WTC11 (cell line): Measurements from ENCODE around the gene RPS4Y1. TPM values are rescaled to one million over a fixed set of nuclear protein-coding genes. Genes with fewer than 3 reads are reported as not detected.

Experiments used
- ATAC-seq: fragments of 200-7000 bp; cut with Tn5 transposase; 2 replicates; pipeline ENCODE4 v1.10.0; 2021; ENCODE audit warnings: mild to moderate bottlenecking, moderate library complexity
- CTCF ChIA-PET: fragments of 300-600 bp; sonication (Branson Sonifier 250); formaldehyde crosslinking; loops from one replicate; lab custom pipeline; 2021; ENCODE audit warnings: antibody characterized with exemption; lab: Charles Lee
- POLR2A ChIA-PET: fragments of 350-600 bp; sonication (Branson Sonifier 250); formaldehyde crosslinking; loops from one replicate; lab custom pipeline; 2021; ENCODE audit warnings: antibody characterized with exemption; lab: Charles Lee
- DNase-seq: peaks from one replicate; pipeline ENCODE4 v3.0.0; 2021; ENCODE audit warnings: low spot score
- H3K27ac Mint-ChIP-seq: 2 replicates; pipeline ENCODE4 v1.8.0; 2021; ENCODE audit warnings: mixed read lengths
- H3K27me3 Mint-ChIP-seq: 2 replicates; pipeline ENCODE4 v1.8.0; 2021; ENCODE audit warnings: low read depth, mild to moderate bottlenecking, moderate library complexity, mixed read lengths
- H3K36me3 Mint-ChIP-seq: 2 replicates; pipeline ENCODE4 v1.8.0; 2021; ENCODE audit warnings: mixed read lengths
- H3K4me1 Mint-ChIP-seq: 2 replicates; pipeline ENCODE4 v1.8.0; 2022; ENCODE audit warnings: mixed read lengths
- H3K4me3 Mint-ChIP-seq: 2 replicates; pipeline ENCODE4 v1.8.0; 2021; ENCODE audit warnings: mild to moderate bottlenecking, moderate library complexity, mixed read lengths
- H3K9me3 Mint-ChIP-seq: 2 replicates; pipeline ENCODE4 v1.8.0; 2021; ENCODE audit warnings: mixed read lengths
- AR ChIP-seq: fragments of 250-450 bp; sonication (Bioruptor Pico); IDR thresholded peaks from 2 replicates; pipeline ENCODE4 v1.9.0; 2021; ENCODE audit warnings: mild to moderate bottlenecking
- ARID4B ChIP-seq: sonication (generic); formaldehyde crosslinking; IDR thresholded peaks from 2 replicates; pipeline ENCODE4 v1.8.0; 2023; ENCODE audit warnings: missing genetic modification reagents, mild to moderate bottlenecking, borderline replicate concordance
- CREB1 ChIP-seq: sonication (generic); formaldehyde crosslinking; IDR thresholded peaks from 2 replicates; pipeline ENCODE4 v1.8.0; 2023; ENCODE audit warnings: mild to moderate bottlenecking, missing genetic modification reagents
- ETV6 ChIP-seq: sonication (generic); formaldehyde crosslinking; IDR thresholded peaks from 2 replicates; pipeline ENCODE4 v1.8.1; 2022; ENCODE audit warnings: mild to moderate bottlenecking, missing genetic modification reagents
- GRHL2 ChIP-seq: fragments of 250-450 bp; sonication (Bioruptor Pico); IDR thresholded peaks from 2 replicates; pipeline ENCODE4 v1.8.0; 2022; ENCODE audit warnings: mild to moderate bottlenecking, moderate library complexity; ENCODE audit not compliant: insufficient replicate concordance, severe bottlenecking
- GTF2I ChIP-seq: fragments of 250-450 bp; sonication (Bioruptor Pico); conservative IDR thresholded peaks from 2 replicates; pipeline ENCODE4 v1.4.0; 2021; ENCODE audit warnings: mild to moderate bottlenecking
- JUN ChIP-seq: sonication (generic); formaldehyde crosslinking; IDR thresholded peaks from 2 replicates; pipeline ENCODE4 v1.8.0; 2023; ENCODE audit warnings: mild to moderate bottlenecking, missing genetic modification reagents
- NR2C2 ChIP-seq: sonication (generic); formaldehyde crosslinking; IDR thresholded peaks from 2 replicates; pipeline ENCODE4 v1.8.0; 2022; ENCODE audit warnings: mild to moderate bottlenecking, missing genetic modification reagents
- NR3C1 ChIP-seq: sonication (generic); formaldehyde crosslinking; conservative IDR thresholded peaks from 2 replicates; pipeline ENCODE4 v1.8.1; 2023; ENCODE audit warnings: low read depth, mild to moderate bottlenecking, missing genetic modification reagents
- SMAD3 ChIP-seq: sonication (generic); formaldehyde crosslinking; IDR thresholded peaks from 2 replicates; pipeline ENCODE4 v1.8.0; 2022; ENCODE audit warnings: missing genetic modification reagents, mild to moderate bottlenecking, borderline replicate concordance
- SMAD4 ChIP-seq: sonication (generic); formaldehyde crosslinking; IDR thresholded peaks from 2 replicates; pipeline ENCODE4 v1.8.0; 2022; ENCODE audit warnings: mild to moderate bottlenecking, missing genetic modification reagents
- TCF7 ChIP-seq: sonication (generic); formaldehyde crosslinking; IDR thresholded peaks from 2 replicates; pipeline ENCODE4 v1.8.0; 2022; ENCODE audit warnings: mild to moderate bottlenecking, low read depth, missing genetic modification reagents, moderate library complexity
- TP53 ChIP-seq: sonication (generic); formaldehyde crosslinking; IDR thresholded peaks from 2 replicates; pipeline ENCODE4 v1.8.1; 2023; ENCODE audit warnings: mild to moderate bottlenecking, missing genetic modification reagents
- ZMAT4 ChIP-seq: fragments of 250-450 bp; sonication (Bioruptor Pico); IDR thresholded peaks from 2 replicates; pipeline ENCODE4 v1.9.0; 2021; ENCODE audit warnings: mild to moderate bottlenecking
- ZNF317 ChIP-seq: sonication (generic); formaldehyde crosslinking; IDR thresholded peaks from 2 replicates; pipeline ENCODE4 v1.8.1; 2023; ENCODE audit warnings: low read depth, mild to moderate bottlenecking, moderate library complexity, missing genetic modification reagents, borderline replicate concordance
- ZNF416 ChIP-seq: fragments of 250-450 bp; sonication (Bioruptor Pico); IDR thresholded peaks from 2 replicates; pipeline ENCODE4 v1.9.0; 2021; ENCODE audit warnings: mild to moderate bottlenecking, inconsistent platforms
- ZNF532 ChIP-seq: fragments of 250-450 bp; sonication (Bioruptor Pico); IDR thresholded peaks from 2 replicates; pipeline ENCODE4 v1.9.0; 2021; ENCODE audit warnings: mild to moderate bottlenecking, borderline replicate concordance
- total RNA-seq: library from RNA; stranded (reverse); gene quantifications from 3 replicates; pipeline ENCODE4 v1.2.3, GENCODE V29; 2021
- TF ChIP-seq, protein P1 (sequence below): sonication (generic); formaldehyde crosslinking; IDR thresholded peaks from 2 replicates; pipeline ENCODE4 v1.8.0; 2023; ENCODE audit warnings: mild to moderate bottlenecking, missing genetic modification reagents
- TF ChIP-seq, protein P2 (sequence below): sonication (generic); formaldehyde crosslinking; IDR thresholded peaks from 2 replicates; pipeline ENCODE4 v1.8.0; 2022; ENCODE audit warnings: mild to moderate bottlenecking, missing genetic modification reagents
- TF ChIP-seq, protein P3 (sequence below): sonication (generic); formaldehyde crosslinking; IDR thresholded peaks from 2 replicates; pipeline ENCODE4 v1.8.1; 2022; ENCODE audit warnings: mild to moderate bottlenecking, moderate library complexity, missing genetic modification reagents

Gene RPS4Y1
- total RNA-seq, 1 experiment from 2014 or later, result 182 TPM

DNA sequence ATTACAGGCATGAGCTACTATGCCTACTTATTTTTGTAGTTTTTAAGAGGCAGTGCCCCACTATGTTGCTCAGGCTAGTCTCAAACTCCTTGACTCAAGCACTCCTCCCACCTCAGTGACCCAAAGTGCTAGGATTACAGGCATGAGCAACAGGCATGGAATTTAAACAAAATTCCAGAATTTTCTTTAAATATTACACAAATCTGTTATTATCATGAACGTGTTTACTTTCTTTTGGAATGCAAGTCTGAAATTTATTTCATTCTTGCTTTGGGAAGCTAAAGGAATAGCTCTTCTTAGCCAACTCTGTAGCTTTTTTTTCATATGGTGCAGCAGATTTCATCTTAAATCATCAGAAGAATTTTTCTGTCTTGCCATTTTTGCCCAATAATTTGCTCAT, 66.0 kb downstream of the RPS4Y1 start:
- TF ChIP-seq, protein P1, sequence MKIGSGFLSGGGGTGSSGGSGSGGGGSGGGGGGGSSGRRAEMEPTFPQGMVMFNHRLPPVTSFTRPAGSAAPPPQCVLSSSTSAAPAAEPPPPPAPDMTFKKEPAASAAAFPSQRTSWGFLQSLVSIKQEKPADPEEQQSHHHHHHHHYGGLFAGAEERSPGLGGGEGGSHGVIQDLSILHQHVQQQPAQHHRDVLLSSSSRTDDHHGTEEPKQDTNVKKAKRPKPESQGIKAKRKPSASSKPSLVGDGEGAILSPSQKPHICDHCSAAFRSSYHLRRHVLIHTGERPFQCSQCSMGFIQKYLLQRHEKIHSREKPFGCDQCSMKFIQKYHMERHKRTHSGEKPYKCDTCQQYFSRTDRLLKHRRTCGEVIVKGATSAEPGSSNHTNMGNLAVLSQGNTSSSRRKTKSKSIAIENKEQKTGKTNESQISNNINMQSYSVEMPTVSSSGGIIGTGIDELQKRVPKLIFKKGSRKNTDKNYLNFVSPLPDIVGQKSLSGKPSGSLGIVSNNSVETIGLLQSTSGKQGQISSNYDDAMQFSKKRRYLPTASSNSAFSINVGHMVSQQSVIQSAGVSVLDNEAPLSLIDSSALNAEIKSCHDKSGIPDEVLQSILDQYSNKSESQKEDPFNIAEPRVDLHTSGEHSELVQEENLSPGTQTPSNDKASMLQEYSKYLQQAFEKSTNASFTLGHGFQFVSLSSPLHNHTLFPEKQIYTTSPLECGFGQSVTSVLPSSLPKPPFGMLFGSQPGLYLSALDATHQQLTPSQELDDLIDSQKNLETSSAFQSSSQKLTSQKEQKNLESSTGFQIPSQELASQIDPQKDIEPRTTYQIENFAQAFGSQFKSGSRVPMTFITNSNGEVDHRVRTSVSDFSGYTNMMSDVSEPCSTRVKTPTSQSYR (CRISPR knock-in tag), result no peak
- no peak for TF ChIP-seq ETV6
- no peak for TF ChIP-seq ARID4B (CRISPR knock-in tag)
- TF ChIP-seq GTF2I (CRISPR knock-in tag), result no peak
- TF ChIP-seq, protein P2, sequence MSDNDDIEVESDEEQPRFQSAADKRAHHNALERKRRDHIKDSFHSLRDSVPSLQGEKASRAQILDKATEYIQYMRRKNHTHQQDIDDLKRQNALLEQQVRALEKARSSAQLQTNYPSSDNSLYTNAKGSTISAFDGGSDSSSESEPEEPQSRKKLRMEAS (CRISPR knock-in tag), result no peak
- TF ChIP-seq, protein P3, sequence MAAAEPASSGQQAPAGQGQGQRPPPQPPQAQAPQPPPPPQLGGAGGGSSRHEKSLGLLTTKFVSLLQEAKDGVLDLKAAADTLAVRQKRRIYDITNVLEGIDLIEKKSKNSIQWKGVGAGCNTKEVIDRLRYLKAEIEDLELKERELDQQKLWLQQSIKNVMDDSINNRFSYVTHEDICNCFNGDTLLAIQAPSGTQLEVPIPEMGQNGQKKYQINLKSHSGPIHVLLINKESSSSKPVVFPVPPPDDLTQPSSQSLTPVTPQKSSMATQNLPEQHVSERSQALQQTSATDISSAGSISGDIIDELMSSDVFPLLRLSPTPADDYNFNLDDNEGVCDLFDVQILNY, result no peak
- TF ChIP-seq AR (CRISPR knock-in tag), result no peak
- TF ChIP-seq ZNF532 (CRISPR knock-in tag), result no peak
- no peak for TF ChIP-seq ZMAT4 (CRISPR knock-in tag)
- TF ChIP-seq GRHL2 (CRISPR knock-in tag), result no peak
- no peak for TF ChIP-seq ZNF416
- no peak for TF ChIP-seq SMAD3 (CRISPR knock-in tag)
- no peak for TF ChIP-seq NR3C1 (CRISPR knock-in tag)
- no peak for TF ChIP-seq SMAD4
- TF ChIP-seq TP53 (CRISPR knock-in tag), result no peak
- no peak for TF ChIP-seq ZNF317 (CRISPR knock-in tag)
- no peak for TF ChIP-seq JUN (CRISPR knock-in tag)
- TF ChIP-seq NR2C2, result no peak
- no peak for TF ChIP-seq TCF7 (CRISPR knock-in tag)
- TF ChIP-seq CREB1 (CRISPR knock-in tag), result no peak
- no peaks in the 10 kb centered on the region for H3K27me3 Mint-ChIP-seq
- H3K4me3 Mint-ChIP-seq, result no peak overlapping the region
- peaks cover 16% of the 10 kb centered on the region for H3K9me3 Mint-ChIP-seq
- ChIA-PET CTCF (no interaction called here), POLR2A (no interaction called here)
- peaks cover 5% of the 10 kb centered on the region for H3K36me3 Mint-ChIP-seq
- no peak for DNase-seq
- no peak overlapping the region for H3K27ac Mint-ChIP-seq
- H3K4me1 Mint-ChIP-seq, result peaks cover 5% of the 10 kb centered on the region
- no peak for ATAC-seq
